CD14-positive monocyte (primary cell): Measurements from ENCODE around the gene ELMO1. TPM values are rescaled to one million over a fixed set of nuclear protein-coding genes. Genes with fewer than 3 reads are reported as not detected.

Source experiments
- DNase-seq, 3 donors: peaks; one replicate each; pipeline ENCODE4 v3.0.0-alpha.2; 2011 to 2022
- H2AFZ ChIP-seq: 2 replicates; pipeline ENCODE4 v1.6.0; 2012; ENCODE audit warnings: mild to moderate bottlenecking, low read depth, low read length, inconsistent platforms; ENCODE audit not compliant: insufficient read depth, poor library complexity, severe bottlenecking
- H3K27ac ChIP-seq, 2 donors: 1 replicate in 1 of 2; 2 replicates in 1 of 2; pipeline ENCODE4 v1.5.1; 2012 to 2013; ENCODE audit warnings: low read length in 2 of 2, control low read depth in 1 of 2, inconsistent platforms in 1 of 2, low read depth in 1 of 2, mild to moderate bottlenecking in 1 of 2
- H3K27me3 ChIP-seq, 2 donors: one replicate each; pipeline versions ENCODE4 v1.6.0 to v1.6.1; 2011 to 2013; ENCODE audit warnings: low read length in 2 of 2; ENCODE audit not compliant: control insufficient read depth in 2 of 2, insufficient read depth in 2 of 2
- H3K36me3 ChIP-seq, 2 donors: replicated peaks in 1 of 2; 1 replicate in 1 of 2; 2 replicates in 1 of 2; pipeline versions ENCODE4 v1.5.1 to v1.6.1; 2012 to 2013; ENCODE audit warnings: low read length in 2 of 2, control low read depth in 1 of 2, inconsistent platforms in 1 of 2, mild to moderate bottlenecking in 1 of 2; ENCODE audit not compliant: insufficient read depth in 2 of 2, control insufficient read depth in 1 of 2
- H3K4me1 ChIP-seq, 2 donors: 1 replicate in 1 of 2; 2 replicates in 1 of 2; pipeline versions ENCODE4 v1.5.1 to v1.6.1; 2012 to 2013; ENCODE audit warnings: low read length in 2 of 2, control low read depth in 1 of 2, inconsistent platforms in 1 of 2, mild to moderate bottlenecking in 1 of 2, moderate library complexity in 1 of 2; ENCODE audit not compliant: insufficient read depth in 2 of 2, control insufficient read depth in 1 of 2
- H3K4me2 ChIP-seq: replicated peaks from 2 replicates; pipeline ENCODE3; 2012; ENCODE audit warnings: low read length, moderate library complexity, mild to moderate bottlenecking; ENCODE audit not compliant: poor library complexity, severe bottlenecking; ENCODE audit errors: extremely low read depth
- H3K4me3 ChIP-seq, 3 experiments: fragments of 200-600 bp in 1 of 3; sonication (generic) in 1 of 3; replicated peaks in 1 of 3; 1 replicate in 2 of 3; 2 replicates in 1 of 3; pipeline ENCODE4 v1.5.1; 2011 to 2013; ENCODE audit warnings: low read length in 3 of 3, mild to moderate bottlenecking in 3 of 3, control low read depth in 2 of 3, low read depth in 2 of 3, inconsistent platforms in 1 of 3, moderate library complexity in 1 of 3
- H3K79me2 ChIP-seq: 2 replicates; pipeline ENCODE4 v1.6.0; 2012; ENCODE audit warnings: mild to moderate bottlenecking, control low read depth, inconsistent platforms, low read length, moderate library complexity; ENCODE audit not compliant: insufficient read depth
- H3K9ac ChIP-seq: 2 replicates; pipeline ENCODE4 v1.6.0; 2017; ENCODE audit warnings: low read length, mild to moderate bottlenecking; ENCODE audit not compliant: insufficient read depth, poor library complexity, severe bottlenecking
- H3K9me3 ChIP-seq, 2 donors: replicated peaks in 1 of 2; 1 replicate in 1 of 2; 2 replicates in 1 of 2; pipeline versions ENCODE4 v1.5.1 to v1.6.1; 2012 to 2013; ENCODE audit warnings: low read length in 2 of 2, control low read depth in 1 of 2; ENCODE audit not compliant: control insufficient read depth in 1 of 2, insufficient read depth in 1 of 2
- H4K20me1 ChIP-seq: 2 replicates; pipeline ENCODE4 v1.6.0; 2012; ENCODE audit warnings: mild to moderate bottlenecking, low read length, control low read depth, moderate library complexity; ENCODE audit not compliant: insufficient read depth
- H3K27ac Mint-ChIP-seq, 7 donors: one replicate each; pipeline ENCODE4 v1.8.0; 2020; ENCODE audit warnings: mild to moderate bottlenecking in 7 of 7, mixed read lengths in 7 of 7, moderate library complexity in 6 of 7, inconsistent platforms in 2 of 7
- H3K27me3 Mint-ChIP-seq, 3 donors: one replicate each; pipeline ENCODE4 v1.8.0; 2021 to 2022; ENCODE audit warnings: low read depth in 3 of 3, mild to moderate bottlenecking in 3 of 3, mixed read lengths in 3 of 3, moderate library complexity in 3 of 3, inconsistent platforms in 1 of 3
- H3K36me3 Mint-ChIP-seq, 2 donors: one replicate each; pipeline ENCODE4 v1.8.0; 2020; ENCODE audit warnings: mixed read lengths in 2 of 2, inconsistent platforms in 1 of 2, mild to moderate bottlenecking in 1 of 2
- H3K4me1 Mint-ChIP-seq: one replicate; pipeline ENCODE4 v1.8.0; 2020; ENCODE audit warnings: mild to moderate bottlenecking, mixed read lengths
- H3K4me3 Mint-ChIP-seq, 2 donors: one replicate each; pipeline ENCODE4 v1.8.0; 2020; ENCODE audit warnings: mild to moderate bottlenecking in 2 of 2, mixed read lengths in 2 of 2, moderate library complexity in 1 of 2
- H3K9me3 Mint-ChIP-seq, 7 donors: one replicate each; pipeline ENCODE4 v1.8.0; 2020 to 2022; ENCODE audit warnings: mixed read lengths in 7 of 7, mild to moderate bottlenecking in 6 of 7, moderate library complexity in 6 of 7, inconsistent platforms in 2 of 7
- WGBS: methylation state at CpG from one replicate; pipeline ENCODE4 v1.1.5; 2013; ENCODE audit warnings: missing lambda C conversion rate; ENCODE audit not compliant: insufficient coverage; 5-methylcytosine and 5-hydroxymethylcytosine counted together
- intact Hi-C, 2 donors: fragments of 100-400 bp; cut with micrococcal nuclease; formaldehyde crosslinking; loops; one replicate each; pipeline versions ENCODE4 v1.15.0 to v1.15.1; 2023
- polyA plus RNA-seq, 3 donors: library from polyadenylated mRNA; depleted of rRNA in 1 of 3; unstranded in 2 of 3; stranded (reverse) in 1 of 3; fragments of 300-500 nt in 2 of 3; fragments of >200 nt in 1 of 3; fragmentation: Illumina TruSeq in 2 of 3; gene quantifications; 1 replicate in 2 of 3; 2 replicates in 1 of 3; pipeline ENCODE4 v1.2.3, GENCODE V29; 2012 to 2021
- TF ChIP-seq, protein P1 (sequence below): fragments of 200-600 bp; IDR thresholded peaks from one replicate; pipeline ENCODE4 v1.8.0; 2022; ENCODE audit warnings: antibody characterized with exemption, mild to moderate bottlenecking

ELMO1 gene
- polyA plus RNA-seq, 3 donors: 46.6 to 50.2 (median 46.7) TPM

GRCh38 chr7:37366445-37366844 lies 82.2 kb downstream of the ELMO1 start:
- TF ChIP-seq, protein P1, sequence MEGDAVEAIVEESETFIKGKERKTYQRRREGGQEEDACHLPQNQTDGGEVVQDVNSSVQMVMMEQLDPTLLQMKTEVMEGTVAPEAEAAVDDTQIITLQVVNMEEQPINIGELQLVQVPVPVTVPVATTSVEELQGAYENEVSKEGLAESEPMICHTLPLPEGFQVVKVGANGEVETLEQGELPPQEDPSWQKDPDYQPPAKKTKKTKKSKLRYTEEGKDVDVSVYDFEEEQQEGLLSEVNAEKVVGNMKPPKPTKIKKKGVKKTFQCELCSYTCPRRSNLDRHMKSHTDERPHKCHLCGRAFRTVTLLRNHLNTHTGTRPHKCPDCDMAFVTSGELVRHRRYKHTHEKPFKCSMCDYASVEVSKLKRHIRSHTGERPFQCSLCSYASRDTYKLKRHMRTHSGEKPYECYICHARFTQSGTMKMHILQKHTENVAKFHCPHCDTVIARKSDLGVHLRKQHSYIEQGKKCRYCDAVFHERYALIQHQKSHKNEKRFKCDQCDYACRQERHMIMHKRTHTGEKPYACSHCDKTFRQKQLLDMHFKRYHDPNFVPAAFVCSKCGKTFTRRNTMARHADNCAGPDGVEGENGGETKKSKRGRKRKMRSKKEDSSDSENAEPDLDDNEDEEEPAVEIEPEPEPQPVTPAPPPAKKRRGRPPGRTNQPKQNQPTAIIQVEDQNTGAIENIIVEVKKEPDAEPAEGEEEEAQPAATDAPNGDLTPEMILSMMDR: no peak
- Histone ChIP-seq H3K27me3 (no peaks in the 10 kb centered on the region), H3K27ac (no peak overlapping the region), H3K4me3 (no peak overlapping the region), H3K4me2 (no peak overlapping the region), H3K4me1 (no peaks in the 10 kb centered on the region), H2AFZ (no peak overlapping the region), H4K20me1 (peaks cover 100% of the 10 kb centered on the region), H3K9me3 (no peaks in the 10 kb centered on the region), H3K9ac (no peak overlapping the region), H3K36me3 (no peaks in the 10 kb centered on the region), H3K79me2 (peaks cover 78% of the 10 kb centered on the region)
- no peaks in the 10 kb centered on the region for H3K27me3 Mint-ChIP-seq
- no peak overlapping the region for H3K4me3 Mint-ChIP-seq
- peaks cover 18% of the 10 kb centered on the region for H3K4me1 Mint-ChIP-seq
- H3K27ac Mint-ChIP-seq: no peak overlapping the region
- no peaks in the 10 kb centered on the region for H3K9me3 Mint-ChIP-seq
- intact Hi-C loops: no loop called here
- H3K36me3 Mint-ChIP-seq: peaks cover 7 to 8% of the 10 kb centered on the region in 2 donors
- DNase-seq: no peak
- WGBS: no CpG with 5 or more reads among the region's 3 CpGs

DNA sequence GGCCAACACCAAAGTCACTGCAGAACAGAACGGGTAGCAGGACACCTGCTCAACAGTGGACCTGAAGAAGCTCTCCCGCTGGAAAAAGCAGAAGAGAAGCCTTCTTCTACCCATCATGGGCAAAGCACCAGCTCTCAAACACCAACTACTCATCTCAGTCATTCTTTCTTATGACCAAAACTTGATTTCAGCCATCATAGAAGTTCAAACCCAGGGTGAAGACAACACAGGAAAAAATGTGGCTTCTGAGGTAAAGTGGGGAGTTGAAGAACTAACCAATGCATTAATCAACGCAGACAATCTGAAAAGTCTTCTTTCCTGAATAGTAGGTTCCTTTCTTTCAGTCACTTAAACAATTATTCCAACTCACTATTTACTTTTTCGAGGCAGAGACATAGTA lies 83.3 kb downstream of the ELMO1 start:
- intact Hi-C loops: no loop called here
- H3K4me3 ChIP-seq: no peak overlapping the region
- peaks cover 99% of the 10 kb centered on the region for H4K20me1 ChIP-seq
- no peak overlapping the region for H3K4me2 ChIP-seq
- peaks cover 7% of the 10 kb centered on the region in 2 donors for H3K36me3 Mint-ChIP-seq
- H3K9me3 Mint-ChIP-seq: no peaks in the 10 kb centered on the region
- no peak for DNase-seq
- WGBS: 93% methylated on average over 2 of the region's 4 CpGs
- no peak overlapping the region for H3K27ac ChIP-seq
- TF ChIP-seq, protein P1: no peak
- no peak overlapping the region for H2AFZ ChIP-seq
- no peaks in the 10 kb centered on the region for H3K36me3 ChIP-seq
- H3K27me3 Mint-ChIP-seq: no peaks in the 10 kb centered on the region
- H3K4me1 Mint-ChIP-seq: peaks cover 18% of the 10 kb centered on the region
- H3K27ac Mint-ChIP-seq: no peak overlapping the region
- no peak overlapping the region for H3K9ac ChIP-seq
- no peaks in the 10 kb centered on the region for H3K4me1 ChIP-seq
- H3K4me3 Mint-ChIP-seq: no peak overlapping the region
- peaks cover 79% of the 10 kb centered on the region for H3K79me2 ChIP-seq
- no peaks in the 10 kb centered on the region for H3K9me3 ChIP-seq
- no peaks in the 10 kb centered on the region for H3K27me3 ChIP-seq
